Ishikawa (cell line): ENCODE results near the gene ARID1B.

Experiments
- CEBPB ChIP-seq: IDR thresholded peaks from 2 replicates; pipeline ENCODE4 v1.6.1; 2012
- CREB1 ChIP-seq: IDR thresholded peaks from 2 replicates; pipeline ENCODE4 v1.6.1; 2012; ENCODE audit warnings: low read depth
- EGR1 ChIP-seq: IDR thresholded peaks from 2 replicates; pipeline ENCODE4 v1.6.1; 2012
- EP300 ChIP-seq: IDR thresholded peaks from 2 replicates; pipeline ENCODE4 v1.6.1; 2012; ENCODE audit warnings: borderline replicate concordance
- FOXM1 ChIP-seq: IDR thresholded peaks from 2 replicates; pipeline ENCODE4 v1.6.1; 2012; ENCODE audit warnings: low read depth, borderline replicate concordance
- NFIC ChIP-seq: IDR thresholded peaks from 2 replicates; pipeline ENCODE4 v1.6.1; 2012
- RAD21 ChIP-seq: IDR thresholded peaks from 2 replicates; pipeline ENCODE4 v1.6.1; 2012; ENCODE audit warnings: low read depth
- REST ChIP-seq: IDR thresholded peaks from 2 replicates; pipeline ENCODE4 v1.6.1; 2012; ENCODE audit warnings: low read depth, mild to moderate bottlenecking
- TAF1 ChIP-seq: IDR thresholded peaks from 2 replicates; pipeline ENCODE4 v1.6.1; 2012; ENCODE audit warnings: low read depth, mild to moderate bottlenecking
- TCF12 ChIP-seq: IDR thresholded peaks from 2 replicates; pipeline ENCODE4 v1.6.1; 2012; ENCODE audit warnings: low read depth
- TEAD4 ChIP-seq: IDR thresholded peaks from 2 replicates; pipeline ENCODE4 v1.6.1; 2012
- YY1 ChIP-seq: IDR thresholded peaks from 2 replicates; pipeline ENCODE4 v1.6.1; 2012; ENCODE audit warnings: low read depth
- ZBTB7A ChIP-seq: IDR thresholded peaks from 2 replicates; pipeline ENCODE4 v1.6.1; 2012; ENCODE audit warnings: low read depth
- TF ChIP-seq, protein P1 (sequence below): IDR thresholded peaks from 2 replicates; pipeline ENCODE4 v1.6.1; 2012
- TF ChIP-seq, protein P2 (sequence below): IDR thresholded peaks from 2 replicates; pipeline ENCODE4 v1.6.1; 2012

The ARID1B gene

DNA sequence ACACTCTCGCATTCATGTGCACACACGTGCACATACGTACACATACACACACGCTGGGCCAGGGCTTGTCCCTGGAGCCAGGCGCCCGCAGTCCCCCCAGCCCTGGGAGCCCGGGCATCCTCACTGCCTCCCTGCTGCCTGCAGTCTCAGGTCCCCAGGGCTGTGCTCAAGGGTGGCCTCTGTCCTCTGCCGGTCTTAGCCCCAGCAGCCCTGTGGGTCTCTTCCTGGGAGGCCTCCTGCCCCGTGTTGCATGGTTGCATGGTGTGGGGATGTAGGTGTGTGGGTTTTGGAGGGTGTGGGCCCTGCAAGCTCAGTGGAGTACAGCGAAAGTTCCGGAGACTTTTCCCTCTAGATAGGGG, 444.6 kb downstream of the ARID1B start:
- TF ChIP-seq NFIC (no peak), FOXM1 (no peak), EGR1 (no peak), TEAD4 (no peak), YY1 (no peak)
- TF ChIP-seq, protein P1, sequence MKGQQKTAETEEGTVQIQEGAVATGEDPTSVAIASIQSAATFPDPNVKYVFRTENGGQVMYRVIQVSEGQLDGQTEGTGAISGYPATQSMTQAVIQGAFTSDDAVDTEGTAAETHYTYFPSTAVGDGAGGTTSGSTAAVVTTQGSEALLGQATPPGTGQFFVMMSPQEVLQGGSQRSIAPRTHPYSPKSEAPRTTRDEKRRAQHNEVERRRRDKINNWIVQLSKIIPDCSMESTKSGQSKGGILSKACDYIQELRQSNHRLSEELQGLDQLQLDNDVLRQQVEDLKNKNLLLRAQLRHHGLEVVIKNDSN = no peak

GRCh38 chr6:157222201-157222981, 445.2 kb downstream of the ARID1B start:
- TF ChIP-seq EGR1 (no peak), RAD21 (no peak), NFIC (no peak), FOXM1 (no peak)

DNA sequence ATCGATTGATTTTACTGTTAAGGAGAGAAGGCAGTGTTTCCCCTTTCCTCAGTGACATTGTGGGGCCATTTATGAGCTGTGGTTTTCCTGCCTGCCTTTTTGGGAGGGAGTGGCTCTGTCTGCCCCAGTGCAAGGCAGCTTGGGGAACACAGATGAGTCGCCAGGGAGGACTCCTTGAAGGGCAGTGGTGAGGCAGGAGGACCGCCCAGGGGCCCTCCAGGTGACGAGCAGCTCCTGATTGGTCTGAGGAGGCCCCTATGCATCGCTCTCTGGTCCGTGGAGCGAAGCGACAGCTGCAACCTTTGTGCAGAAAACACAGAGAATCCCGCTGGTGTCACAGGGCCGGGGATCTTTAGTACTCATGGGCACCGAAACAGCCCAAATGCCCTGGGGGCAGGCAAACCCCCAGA, 445.8 kb downstream of the ARID1B start:
- TF ChIP-seq TCF12 = no peak
- no peak for TF ChIP-seq RAD21
- no peak for TF ChIP-seq FOXM1
- TF ChIP-seq TAF1 = no peak
- TF ChIP-seq, protein P1 = no peak
- no peak for TF ChIP-seq EP300
- no peak for TF ChIP-seq ZBTB7A
- TF ChIP-seq TEAD4 = no peak
- no peak for TF ChIP-seq REST
- TF ChIP-seq, protein P2, sequence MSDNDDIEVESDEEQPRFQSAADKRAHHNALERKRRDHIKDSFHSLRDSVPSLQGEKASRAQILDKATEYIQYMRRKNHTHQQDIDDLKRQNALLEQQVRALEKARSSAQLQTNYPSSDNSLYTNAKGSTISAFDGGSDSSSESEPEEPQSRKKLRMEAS = no peak
- no peak for TF ChIP-seq YY1
- TF ChIP-seq CEBPB = no peak
- no peak for TF ChIP-seq CREB1
- TF ChIP-seq NFIC = no peak
- TF ChIP-seq EGR1 = no peak

- no peak for TF ChIP-seq YY1
Observed at GRCh38 chr6:157223511-157223910, 446.3 kb downstream of the ARID1B start.

- TF ChIP-seq RAD21 = no peak
- TF ChIP-seq FOXM1 = no peak
- TF ChIP-seq, protein P2 = no peak
- no peak for TF ChIP-seq TCF12
Observed at GRCh38 chr6:157224178-157224950, 447.2 kb downstream of the ARID1B start.

GRCh38 chr6:157224951-157225574, 447.9 kb downstream of the ARID1B start:
- no peak for TF ChIP-seq FOXM1
- TF ChIP-seq TCF12 = no peak
- TF ChIP-seq NFIC = no peak
- TF ChIP-seq, protein P2 = no peak

GRCh38 chr6:157225575-157225995, 448.4 kb downstream of the ARID1B start:
- TF ChIP-seq CEBPB = no peak
- TF ChIP-seq RAD21 = no peak

DNA sequence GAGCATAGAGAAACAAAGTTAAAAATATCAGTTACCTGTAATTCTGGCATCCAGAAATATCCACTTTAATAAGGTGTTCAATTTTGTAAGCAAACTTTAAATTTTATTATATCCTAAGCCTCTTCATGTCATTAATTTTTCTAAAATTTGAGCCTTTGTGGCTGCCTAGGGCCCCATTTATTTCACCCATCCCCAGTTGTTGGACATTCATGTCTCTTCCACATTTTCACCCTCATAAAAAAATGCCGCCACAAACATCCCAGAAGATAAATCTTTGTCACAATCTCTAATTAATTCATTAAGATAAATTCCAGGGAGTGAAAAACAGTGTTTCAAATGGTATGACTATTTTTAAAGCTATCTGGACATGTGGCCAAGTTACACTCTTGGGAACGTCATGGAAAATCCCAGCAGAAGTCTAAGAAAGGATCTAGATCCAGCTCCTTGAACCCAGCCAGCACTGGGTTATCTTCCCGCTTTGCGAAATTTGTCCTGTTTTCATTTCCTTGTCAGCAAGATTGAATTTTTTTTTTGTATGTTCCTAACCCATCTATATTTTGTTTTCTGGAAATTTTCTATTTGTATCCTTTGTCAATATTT, 448.9 kb downstream of the ARID1B start:
- no peak for TF ChIP-seq REST
- TF ChIP-seq, protein P2 = no peak
- TF ChIP-seq TCF12 = no peak
- TF ChIP-seq TEAD4 = no peak
- TF ChIP-seq FOXM1 = no peak
- TF ChIP-seq YY1 = no peak
- TF ChIP-seq CEBPB = no peak
- TF ChIP-seq, protein P1 = no peak
- no peak for TF ChIP-seq NFIC
- TF ChIP-seq TAF1 = no peak
- TF ChIP-seq CREB1 = no peak
- no peak for TF ChIP-seq RAD21
- TF ChIP-seq EGR1 = no peak
- TF ChIP-seq ZBTB7A = no peak
- TF ChIP-seq EP300 = no peak
